ENCODE measurements around the gene RAPGEF4.
"Not testable (repeated sequence)": the region's sequence is repeated elsewhere in the genome, so short reads cannot be mapped to it uniquely, and the experiment has no call there.

Gene RAPGEF4

DNA sequence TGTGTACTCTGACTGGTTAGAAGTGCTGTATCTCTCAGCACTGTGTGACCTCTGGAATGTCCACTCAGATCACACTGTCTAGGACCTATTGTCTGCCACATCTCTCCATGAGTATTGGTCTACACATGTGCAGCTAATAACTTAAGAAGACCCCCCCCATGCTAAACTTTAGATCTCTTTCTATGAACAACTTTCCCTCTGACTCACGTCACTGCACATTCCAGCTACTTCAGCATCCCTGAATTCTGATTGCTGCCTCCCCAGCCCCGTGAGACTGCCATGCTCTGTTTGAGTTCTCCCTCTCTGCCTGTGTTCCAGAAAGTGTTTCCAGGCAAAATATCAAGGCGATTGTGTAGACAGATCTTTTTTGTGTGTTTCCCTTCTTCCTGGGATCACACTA is 41.8 kb downstream of the RAPGEF4 start:
- no peak for DNase-seq

DNA sequence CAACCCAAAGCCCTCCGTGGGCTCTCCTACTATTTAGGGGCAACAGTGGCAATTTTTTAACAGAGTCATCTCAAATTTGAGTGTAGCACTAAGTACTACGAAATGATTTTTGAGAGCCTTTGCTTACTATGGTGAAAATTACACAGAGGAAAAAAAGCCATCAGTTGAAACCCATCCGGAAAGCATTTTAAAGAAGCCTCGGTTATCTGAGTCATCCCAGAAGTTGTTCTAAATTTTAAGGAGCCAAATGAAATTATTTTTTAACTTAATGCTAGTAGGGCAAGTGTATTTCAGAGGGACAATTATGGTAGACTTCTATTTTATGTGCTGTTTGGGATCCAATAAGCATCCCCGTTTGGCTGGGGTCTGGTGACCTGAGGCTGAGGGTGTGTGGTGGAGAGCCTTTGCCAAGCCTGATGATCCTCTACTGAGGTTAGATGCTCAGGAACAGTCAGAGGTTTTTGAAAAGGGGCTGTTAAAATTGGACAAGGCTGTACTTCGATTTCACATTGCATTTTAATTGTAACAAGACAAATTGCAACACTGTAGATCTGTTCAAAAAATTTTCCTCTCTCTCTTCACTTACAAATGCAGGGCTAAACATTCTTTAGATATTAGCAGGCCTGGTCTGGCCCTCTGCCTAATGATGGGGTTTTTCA is 47.0 kb downstream of the RAPGEF4 start:
- DNase-seq: no peak

DNA sequence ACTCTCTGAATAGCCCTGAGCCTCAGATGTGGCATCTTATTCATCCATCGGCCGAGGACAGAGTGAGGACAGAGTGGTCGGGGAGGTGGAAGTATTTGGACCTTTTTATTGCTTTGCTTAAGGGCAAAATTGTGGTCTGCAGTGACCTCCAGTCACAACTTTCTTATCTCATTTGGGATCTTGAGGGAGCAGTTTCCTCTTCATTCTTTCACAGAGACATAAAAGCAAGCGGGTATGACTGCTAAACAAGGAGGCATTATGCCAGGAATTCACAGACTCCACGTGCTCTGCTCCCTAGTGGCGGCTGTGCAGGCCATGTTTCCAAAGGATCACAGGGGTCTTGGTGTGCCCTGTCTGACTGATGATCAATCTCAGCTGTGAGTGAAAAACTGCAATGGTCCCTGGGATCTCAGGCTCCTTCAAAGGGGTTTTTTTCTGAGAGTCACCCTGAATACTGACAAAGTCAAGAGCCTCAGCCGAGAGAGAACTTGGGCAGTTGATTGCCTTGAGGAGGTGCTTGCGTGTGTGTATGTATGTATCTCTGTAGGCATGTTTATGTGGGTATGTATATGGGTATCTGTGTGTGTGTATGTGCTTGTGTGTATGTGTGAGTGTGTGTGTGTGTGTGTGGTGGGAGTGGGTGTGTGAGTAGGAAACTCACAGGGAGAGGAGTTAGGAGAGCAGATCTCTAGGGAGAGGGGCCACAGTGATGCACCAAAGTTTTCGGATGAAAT is 47.7 kb downstream of the RAPGEF4 start:
- peak; percentile 34 for DNase-seq

DNA sequence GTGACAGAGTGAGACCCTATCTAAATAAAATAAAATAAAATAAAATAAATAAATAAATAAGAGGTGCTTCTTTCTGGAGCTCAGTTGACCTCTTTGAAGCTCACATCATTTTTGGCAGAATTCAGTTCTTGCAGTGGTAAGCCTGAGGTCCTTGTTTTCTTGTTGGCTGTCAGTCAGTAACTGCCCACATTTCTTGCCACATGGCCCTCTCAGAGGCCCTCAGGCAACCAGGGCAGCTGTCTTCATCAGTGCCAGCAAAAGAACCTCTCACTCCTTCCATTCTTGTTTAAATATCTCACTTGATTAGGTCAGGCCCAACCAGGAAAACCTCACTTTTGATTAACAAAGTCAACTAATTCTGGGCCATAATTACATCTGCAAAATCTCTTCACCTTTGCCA is 53.2 kb downstream of the RAPGEF4 start:
- no peak for DNase-seq

DNA sequence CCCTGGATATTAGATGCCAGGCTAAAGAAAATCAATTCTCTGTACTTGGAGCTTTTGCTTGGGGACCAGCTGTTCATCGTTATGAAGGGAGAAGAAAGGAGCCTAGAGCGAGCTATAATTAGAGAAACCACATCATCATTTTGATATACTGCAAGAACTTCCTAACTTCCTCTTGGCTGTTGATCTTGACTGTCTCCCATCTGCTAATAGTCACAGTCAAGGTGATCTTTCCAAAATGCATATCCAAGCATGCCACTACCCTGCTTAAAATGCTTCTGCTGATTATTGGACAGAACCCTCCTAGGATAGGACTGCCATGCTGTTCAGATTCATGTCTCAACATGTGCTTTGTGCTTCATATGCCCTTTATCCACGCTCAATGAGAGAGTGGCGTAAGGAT is 54.8 kb downstream of the RAPGEF4 start:
- no peak for DNase-seq

DNA sequence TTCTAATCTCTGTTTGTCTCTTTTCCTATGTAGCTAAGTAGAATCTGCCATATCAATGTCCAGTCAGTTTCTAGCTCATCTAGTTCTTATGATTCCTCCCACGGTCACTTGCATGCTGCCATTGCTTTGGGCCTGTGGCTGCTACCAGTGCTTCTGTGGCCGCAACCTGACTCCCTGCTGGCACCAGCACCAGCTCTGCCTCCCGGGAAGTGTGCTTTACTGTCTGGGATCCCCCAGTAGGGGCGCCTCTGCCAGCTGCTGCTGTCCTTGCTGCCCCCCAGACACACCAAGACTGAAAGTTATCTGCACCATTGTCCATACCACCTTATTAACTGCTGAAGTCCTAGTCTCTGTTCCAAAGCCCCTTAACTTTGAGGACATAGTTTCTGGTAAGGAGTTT is 56.3 kb downstream of the RAPGEF4 start:
- DNase-seq: no peak

DNA sequence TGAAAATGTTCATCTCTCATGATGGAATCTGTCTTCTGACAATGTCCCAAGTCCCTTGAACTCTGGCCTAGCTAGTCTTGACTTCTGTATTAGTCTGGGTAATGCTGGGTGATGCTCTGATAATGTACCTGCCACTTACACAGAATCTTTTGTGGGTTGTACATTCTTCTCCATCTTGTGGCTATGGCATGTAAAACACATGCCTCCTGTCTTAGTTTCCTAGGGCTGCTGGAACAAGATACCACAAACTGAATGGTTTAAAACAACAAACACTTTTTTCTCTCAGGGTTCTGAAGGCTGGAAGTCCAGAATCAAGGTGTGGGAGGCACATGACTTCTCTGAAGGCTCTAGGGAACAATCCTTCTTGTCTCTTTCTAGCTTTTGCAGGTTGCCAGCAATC is 57.1 kb downstream of the RAPGEF4 start:
- DNase-seq: no peak

DNA sequence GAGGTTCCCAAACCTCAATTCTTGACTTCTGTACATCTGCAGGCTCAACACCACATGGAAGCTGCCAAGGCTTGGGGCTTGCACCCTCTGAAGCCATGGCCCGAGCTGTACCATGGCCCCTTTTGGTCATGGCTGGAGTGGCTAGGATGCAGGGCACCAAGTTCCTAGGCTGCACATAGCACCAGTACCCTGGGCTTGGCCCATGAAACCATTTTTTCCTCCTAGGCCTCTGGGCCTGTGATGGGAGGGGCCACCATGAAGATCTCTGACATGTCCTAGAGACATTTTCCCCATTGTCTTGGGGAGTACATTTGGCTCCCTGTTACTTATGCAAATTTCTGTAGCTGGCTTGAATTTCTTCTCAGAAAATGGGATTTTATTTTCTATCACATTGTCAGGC is 67.7 kb downstream of the RAPGEF4 start:
- not testable (repeated sequence) for DNase-seq

DNA sequence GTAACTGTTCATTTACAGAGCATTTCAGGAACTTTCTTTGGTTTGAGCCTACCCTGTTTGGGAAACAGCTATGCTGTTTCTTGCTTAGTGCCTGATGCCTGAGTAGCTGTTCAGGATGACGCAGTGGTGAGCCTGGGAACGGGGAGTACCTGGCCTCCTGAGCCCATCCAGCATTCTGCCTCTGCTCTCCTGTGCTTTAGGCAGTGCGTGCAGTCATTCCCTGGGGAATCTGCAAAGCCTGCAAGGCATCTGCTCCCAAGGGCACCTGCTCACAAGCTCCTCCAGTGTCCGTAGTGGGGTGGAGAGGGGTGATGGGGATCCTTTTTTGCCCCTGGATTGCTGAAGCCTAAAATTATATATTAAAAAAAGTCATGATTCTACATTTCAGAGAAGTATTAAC is 68.8 kb downstream of the RAPGEF4 start:
- no peak for DNase-seq

DNA sequence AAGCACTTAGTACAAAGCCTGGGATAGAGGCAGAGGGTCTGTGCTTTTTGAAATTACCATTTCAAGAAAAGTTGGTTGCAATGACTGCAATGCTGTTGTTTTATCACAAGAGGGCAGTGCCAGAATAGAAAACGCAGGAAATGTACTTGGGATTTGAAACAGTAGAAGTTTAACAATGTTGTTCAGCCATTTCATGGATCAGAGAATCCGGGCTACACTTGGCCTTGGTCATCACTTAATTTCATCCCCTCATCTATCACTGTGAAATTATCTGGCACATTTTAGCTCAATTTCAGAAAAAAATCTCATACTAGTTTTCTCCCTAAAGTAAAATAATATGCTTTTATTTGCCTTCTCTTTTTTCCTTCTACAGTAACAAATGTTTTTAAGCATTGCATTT is 70.8 kb downstream of the RAPGEF4 start:
- DNase-seq: no peak

DNA sequence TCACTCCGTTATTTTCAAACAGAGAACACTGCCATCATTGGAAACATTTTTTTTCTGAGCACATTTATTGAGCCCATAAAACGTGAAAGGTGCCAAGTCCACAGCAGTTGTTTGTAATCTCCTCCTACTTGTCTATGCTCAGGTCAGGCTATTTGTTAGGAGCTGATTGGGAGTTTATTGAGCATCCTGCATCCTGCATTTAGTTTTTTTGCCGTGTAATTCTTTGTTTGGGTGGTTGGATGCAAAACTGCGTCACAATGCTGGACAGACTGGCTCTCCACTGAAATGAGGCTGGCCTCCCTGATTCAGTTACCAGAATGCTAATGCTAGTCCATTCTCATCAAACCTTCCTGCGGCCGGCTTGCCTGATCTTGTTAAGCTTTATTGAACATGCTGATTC is 71.4 kb downstream of the RAPGEF4 start:
- no peak for DNase-seq

DNA sequence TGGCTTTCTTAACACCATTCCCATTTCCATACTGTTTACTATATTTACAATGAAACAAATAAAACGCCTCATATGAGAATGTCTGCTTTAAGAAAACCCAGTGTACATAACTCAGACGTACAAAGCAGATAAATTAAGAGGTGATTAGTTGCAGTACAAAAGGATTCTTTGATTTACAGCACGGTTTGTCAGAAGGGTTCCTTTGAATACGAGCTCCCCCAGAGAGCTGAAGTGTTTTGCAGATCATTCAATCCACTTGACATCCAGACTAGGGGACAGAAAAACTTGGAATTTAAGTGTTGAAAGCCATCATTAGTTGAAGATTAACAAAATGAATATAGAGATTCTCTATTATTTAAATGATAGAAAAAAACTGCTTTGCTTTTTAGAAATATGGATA is 72.5 kb downstream of the RAPGEF4 start:
- DNase-seq: no peak

DNA sequence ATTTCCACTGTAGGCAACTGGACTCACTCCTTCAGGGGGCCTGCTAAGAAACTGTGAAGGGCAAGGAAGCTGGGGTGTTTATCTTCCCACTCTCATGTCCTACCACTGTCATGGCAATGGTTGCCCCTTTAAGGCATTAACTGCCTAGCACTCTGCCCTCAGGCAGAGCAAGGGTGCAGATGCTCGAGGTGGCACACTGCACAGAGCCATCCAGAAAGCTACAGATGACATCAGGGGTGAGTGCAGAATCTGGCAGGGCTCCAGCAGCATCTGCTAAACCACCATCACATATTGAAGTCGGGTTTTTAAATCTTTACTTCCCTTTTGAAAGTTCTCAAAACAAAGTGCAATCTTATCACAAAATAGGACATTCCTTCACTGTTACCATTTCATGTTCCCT is 75.4 kb downstream of the RAPGEF4 start:
- no peak for DNase-seq

DNA sequence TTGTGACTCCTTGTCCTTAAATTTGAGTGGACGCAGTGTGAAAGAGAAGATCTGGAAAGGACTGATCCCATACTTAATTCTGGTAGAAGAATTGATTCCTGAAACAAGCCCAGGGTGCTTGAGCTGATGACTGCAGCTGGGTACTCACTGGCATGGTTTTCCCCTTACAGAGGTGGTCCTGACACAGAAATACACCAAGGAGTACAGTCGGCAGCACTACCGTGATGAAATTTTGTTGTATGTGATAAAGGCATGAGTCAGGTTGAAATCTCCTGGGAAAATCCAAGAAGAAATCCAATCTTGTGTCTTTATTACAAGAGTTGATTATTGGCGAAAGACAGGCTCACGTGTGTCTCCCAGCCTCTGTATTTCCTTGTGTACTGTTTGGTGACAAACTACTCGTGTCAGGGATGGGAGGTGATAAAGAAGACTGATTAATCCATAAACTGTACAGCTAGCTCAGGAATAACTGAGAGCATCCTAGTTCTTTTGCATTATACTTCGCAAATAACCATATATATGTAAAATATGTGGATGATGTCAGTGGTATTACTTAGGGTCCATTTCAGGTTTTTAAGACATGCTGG is 76.6 kb downstream of the RAPGEF4 start:
- no peak for DNase-seq

DNA sequence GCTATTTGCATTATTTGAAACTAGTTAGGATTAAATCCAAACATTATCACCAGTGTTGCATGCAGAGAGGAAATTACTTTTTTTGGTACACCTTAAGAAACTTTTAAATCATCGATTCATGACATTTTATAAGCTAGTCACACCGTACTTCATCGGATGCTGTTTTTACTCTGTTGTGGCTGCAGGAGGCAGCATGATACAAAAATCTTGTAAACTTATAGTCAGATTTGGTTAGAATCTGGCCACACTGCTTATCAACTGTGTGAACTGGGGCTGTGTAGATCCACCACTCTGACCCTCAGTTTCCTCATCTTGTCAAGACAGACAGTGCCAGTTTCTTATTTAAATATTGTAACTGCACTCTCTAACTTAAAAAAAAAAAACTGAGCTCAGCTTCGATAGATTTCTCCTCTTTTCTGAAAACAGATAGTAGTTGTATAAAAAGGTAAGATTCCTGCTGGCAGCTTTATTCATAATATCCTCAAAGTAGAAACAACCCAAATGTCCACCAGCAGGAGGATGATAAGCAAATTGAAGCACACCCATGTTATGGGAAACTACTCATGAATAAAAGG is 77.8 kb downstream of the RAPGEF4 start:
- DNase-seq: no peak

DNA sequence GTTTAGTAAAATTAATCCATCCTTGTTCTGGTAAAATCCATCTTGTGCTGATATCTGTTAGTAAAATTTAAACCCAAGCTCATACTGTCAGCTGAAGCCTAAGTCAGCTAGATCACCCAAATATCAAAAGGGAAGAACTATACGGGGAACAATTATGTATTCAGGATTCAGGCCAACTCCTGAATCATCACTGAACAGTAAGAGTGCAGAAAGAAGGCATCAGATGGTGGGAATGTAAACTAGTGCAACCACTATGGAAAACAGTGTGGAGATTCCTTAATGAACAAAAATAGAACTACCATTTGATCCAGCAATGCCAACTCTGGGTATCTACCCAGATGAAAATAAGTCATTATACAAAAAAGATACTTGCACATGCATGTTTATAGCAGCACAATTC is 81.8 kb downstream of the RAPGEF4 start:
- DNase-seq: no peak

DNA sequence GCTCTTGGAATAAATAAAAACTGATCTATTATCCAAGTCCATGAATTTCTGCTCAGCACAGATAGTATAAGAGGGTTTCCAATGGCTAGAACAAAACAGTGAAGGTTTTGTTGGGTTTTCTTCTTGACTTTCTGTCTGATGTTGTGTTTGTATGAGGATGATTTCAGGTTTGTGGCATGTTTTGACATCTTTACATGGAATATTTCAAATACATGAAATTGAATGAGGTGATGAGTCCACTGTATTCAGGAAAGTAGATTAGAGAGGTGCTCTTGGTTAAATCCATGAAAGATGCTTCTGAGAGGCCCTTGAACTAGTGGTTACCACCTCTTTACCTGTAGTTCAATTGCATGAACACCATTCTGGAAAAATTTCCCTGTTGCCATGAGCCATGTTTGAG is 84.3 kb downstream of the RAPGEF4 start:
- no peak for DNase-seq

DNA sequence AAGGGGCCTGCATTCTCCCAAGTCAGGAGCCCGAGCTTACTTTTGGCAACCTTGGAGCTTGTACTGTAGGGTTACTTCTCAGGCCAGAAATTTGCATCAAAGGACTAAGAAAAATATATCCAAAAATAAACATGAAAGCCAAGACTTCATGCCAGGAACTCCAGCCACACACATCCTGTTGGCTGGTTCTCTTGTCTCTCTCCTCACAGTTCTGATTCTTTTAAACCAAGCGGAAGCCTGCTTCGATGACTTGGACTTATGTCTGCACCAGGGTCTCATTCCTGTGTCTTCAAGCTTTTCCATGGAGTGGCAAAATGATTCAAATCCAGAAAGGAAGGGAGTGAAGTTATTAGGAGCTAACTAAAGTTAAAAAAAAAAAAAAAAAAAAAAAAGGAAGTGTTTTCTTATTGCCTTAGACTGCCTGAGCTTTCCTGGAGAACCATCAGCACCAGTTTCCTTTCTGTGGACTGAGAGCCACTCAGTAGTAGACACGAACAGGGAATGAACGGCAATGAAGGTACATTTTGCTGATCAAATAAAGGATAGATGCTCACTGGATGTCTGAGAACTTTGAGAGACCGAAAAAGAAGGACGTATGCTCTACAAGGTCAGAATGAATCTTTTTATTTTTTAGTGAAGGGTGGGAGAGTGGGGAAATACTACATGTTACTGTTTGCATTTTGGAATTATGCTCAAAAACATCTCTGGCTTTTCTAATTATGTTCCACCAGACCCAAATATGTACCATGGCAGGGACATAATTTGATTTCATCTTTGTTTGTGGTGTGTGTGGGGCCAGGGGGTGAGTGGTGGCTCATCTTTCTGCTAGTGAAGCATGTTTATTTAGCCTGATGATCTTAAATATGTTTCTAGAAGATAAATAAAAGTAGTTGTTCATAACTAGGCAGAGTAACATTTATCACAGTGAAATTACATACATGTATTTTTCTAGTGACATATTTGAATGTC is 86.0 kb downstream of the RAPGEF4 start:
- no peak for DNase-seq

DNA sequence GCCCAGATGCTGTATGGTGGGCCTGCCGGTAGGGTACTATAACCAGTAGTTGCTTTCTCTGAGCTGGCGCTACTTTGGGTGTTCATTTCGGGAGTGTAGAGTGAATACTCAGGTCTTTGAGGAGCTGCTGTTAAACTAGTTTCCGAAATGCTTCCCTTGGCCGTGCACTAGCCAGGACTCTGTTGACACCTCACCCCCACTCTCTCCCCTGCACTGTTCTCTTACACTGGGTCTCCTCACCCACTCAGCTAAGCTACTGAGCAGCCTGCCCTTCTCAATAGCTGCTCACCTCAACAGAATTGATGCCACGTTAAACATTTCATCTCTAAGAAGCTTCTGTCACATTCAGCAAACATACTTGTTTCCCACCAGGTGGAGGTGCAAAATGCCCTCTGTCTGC is 86.9 kb downstream of the RAPGEF4 start:
- DNase-seq: no peak

DNA sequence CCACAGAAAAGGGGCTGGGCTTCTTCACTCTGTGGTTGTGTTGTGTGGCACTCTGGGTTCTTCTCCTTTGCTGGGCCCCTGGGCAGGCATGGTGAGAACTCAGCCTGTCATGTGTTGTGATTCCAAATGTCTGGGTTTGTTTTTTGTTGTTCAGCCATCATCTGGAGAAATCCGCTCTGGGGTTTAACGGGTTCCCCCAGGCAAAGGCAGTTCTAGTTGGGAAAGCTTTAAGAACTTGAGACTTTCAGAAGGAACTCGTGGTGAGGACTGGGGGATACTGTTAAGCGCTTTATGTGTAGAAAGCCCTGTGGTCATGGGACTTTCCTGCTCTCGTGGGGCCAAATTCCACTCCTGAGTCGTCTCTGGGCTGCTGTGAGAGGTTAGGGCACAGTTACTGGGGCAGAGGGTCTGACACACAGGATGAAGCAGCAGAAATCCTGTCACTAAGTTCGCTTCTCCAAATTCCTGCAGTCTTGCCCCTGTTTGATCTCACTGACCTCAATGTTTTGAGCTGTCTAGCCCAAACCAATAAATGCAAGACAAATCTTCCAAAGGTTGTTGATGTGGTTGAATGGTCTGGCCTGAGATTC is 87.7 kb downstream of the RAPGEF4 start:
- DNase-seq: no peak

DNA sequence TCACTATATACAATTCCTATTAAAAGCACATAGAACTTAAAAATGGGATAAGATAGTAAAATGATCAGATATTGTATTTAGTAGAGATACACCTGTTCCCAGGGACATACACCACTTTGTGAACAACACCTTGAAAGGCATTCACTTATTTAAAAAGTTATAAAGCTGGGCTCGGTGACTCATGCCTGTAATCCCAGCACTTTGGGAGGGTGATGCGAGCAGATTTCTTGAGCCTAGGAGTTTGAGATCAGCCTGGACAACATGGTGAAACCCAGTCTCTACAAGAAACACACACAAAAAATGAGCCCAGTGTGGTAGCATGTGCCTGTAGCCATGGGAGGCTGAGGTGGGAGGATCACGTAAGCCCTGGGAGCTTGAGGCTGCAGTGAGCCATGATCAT is 90.9 kb downstream of the RAPGEF4 start:
- no peak for DNase-seq

DNA sequence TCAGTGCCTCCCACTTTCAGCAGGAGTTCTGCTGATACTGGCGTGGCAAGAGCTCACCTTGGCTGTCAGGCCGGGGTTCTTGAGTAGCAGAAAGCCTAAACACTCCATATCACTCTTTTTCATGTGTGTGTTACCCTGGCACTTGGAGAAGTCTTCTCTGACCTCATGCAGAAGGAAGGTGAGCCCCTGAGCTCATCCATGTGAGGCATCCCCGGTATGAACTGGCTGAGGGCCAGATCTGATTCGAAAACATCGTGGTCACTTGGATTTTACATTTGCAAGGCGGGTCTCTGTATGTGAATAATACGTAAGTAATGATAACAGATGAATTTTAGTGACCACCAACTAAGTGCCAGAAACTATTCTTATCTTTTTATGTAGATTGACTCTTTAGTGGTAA is 93.6 kb downstream of the RAPGEF4 start:
- DNase-seq: no peak

DNA sequence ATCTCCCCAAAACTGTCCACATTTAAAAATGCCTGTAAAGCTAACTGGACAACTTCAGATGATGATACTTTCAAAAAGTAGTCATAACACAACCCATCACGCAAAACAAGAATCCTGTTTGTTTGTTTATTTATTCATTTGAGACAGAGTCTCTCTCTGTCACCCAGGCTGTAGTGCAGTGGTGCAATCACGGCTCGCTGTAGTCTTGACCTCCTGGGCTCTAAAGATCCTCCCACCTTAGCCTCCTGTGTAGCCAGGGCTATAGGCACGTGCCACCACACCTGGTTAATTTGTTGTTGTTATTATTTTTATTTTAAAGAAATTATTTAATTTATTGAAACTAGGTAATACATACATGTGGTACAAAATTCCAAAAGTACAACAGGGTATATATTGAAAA is 94.8 kb downstream of the RAPGEF4 start:
- no peak for DNase-seq
